CD14-positive monocyte (primary cell): ENCODE measurements around the gene TAF1A. TPM values are rescaled to one million over a fixed set of nuclear protein-coding genes. Genes with fewer than 3 reads are reported as not detected.

Experiments used
- DNase-seq, 3 donors: peaks; one replicate each; pipeline ENCODE4 v3.0.0-alpha.2; 2011 to 2022
- H2AFZ ChIP-seq: 2 replicates; pipeline ENCODE4 v1.6.0; 2012; ENCODE audit warnings: mild to moderate bottlenecking, low read depth, low read length, inconsistent platforms; ENCODE audit not compliant: insufficient read depth, poor library complexity, severe bottlenecking
- H3K27ac ChIP-seq, 2 donors: 1 replicate in 1 of 2; 2 replicates in 1 of 2; pipeline ENCODE4 v1.5.1; 2012 to 2013; ENCODE audit warnings: low read length in 2 of 2, control low read depth in 1 of 2, inconsistent platforms in 1 of 2, low read depth in 1 of 2, mild to moderate bottlenecking in 1 of 2
- H3K27me3 ChIP-seq, 2 donors: one replicate each; pipeline versions ENCODE4 v1.6.0 to v1.6.1; 2011 to 2013; ENCODE audit warnings: low read length in 2 of 2; ENCODE audit not compliant: control insufficient read depth in 2 of 2, insufficient read depth in 2 of 2
- H3K36me3 ChIP-seq, 2 donors: replicated peaks in 1 of 2; 1 replicate in 1 of 2; 2 replicates in 1 of 2; pipeline versions ENCODE4 v1.5.1 to v1.6.1; 2012 to 2013; ENCODE audit warnings: low read length in 2 of 2, control low read depth in 1 of 2, inconsistent platforms in 1 of 2, mild to moderate bottlenecking in 1 of 2; ENCODE audit not compliant: insufficient read depth in 2 of 2, control insufficient read depth in 1 of 2
- H3K4me1 ChIP-seq, 2 donors: 1 replicate in 1 of 2; 2 replicates in 1 of 2; pipeline versions ENCODE4 v1.5.1 to v1.6.1; 2012 to 2013; ENCODE audit warnings: low read length in 2 of 2, control low read depth in 1 of 2, inconsistent platforms in 1 of 2, mild to moderate bottlenecking in 1 of 2, moderate library complexity in 1 of 2; ENCODE audit not compliant: insufficient read depth in 2 of 2, control insufficient read depth in 1 of 2
- H3K4me2 ChIP-seq: replicated peaks from 2 replicates; pipeline ENCODE3; 2012; ENCODE audit warnings: low read length, moderate library complexity, mild to moderate bottlenecking; ENCODE audit not compliant: poor library complexity, severe bottlenecking; ENCODE audit errors: extremely low read depth
- H3K4me3 ChIP-seq, 3 experiments: fragments of 200-600 bp in 1 of 3; sonication (generic) in 1 of 3; replicated peaks in 1 of 3; 1 replicate in 2 of 3; 2 replicates in 1 of 3; pipeline ENCODE4 v1.5.1; 2011 to 2013; ENCODE audit warnings: low read length in 3 of 3, mild to moderate bottlenecking in 3 of 3, control low read depth in 2 of 3, low read depth in 2 of 3, inconsistent platforms in 1 of 3, moderate library complexity in 1 of 3
- H3K79me2 ChIP-seq: 2 replicates; pipeline ENCODE4 v1.6.0; 2012; ENCODE audit warnings: mild to moderate bottlenecking, control low read depth, inconsistent platforms, low read length, moderate library complexity; ENCODE audit not compliant: insufficient read depth
- H3K9ac ChIP-seq: 2 replicates; pipeline ENCODE4 v1.6.0; 2017; ENCODE audit warnings: low read length, mild to moderate bottlenecking; ENCODE audit not compliant: insufficient read depth, poor library complexity, severe bottlenecking
- H3K9me3 ChIP-seq, 2 donors: replicated peaks in 1 of 2; 1 replicate in 1 of 2; 2 replicates in 1 of 2; pipeline versions ENCODE4 v1.5.1 to v1.6.1; 2012 to 2013; ENCODE audit warnings: low read length in 2 of 2, control low read depth in 1 of 2; ENCODE audit not compliant: control insufficient read depth in 1 of 2, insufficient read depth in 1 of 2
- H4K20me1 ChIP-seq: 2 replicates; pipeline ENCODE4 v1.6.0; 2012; ENCODE audit warnings: mild to moderate bottlenecking, low read length, control low read depth, moderate library complexity; ENCODE audit not compliant: insufficient read depth
- H3K27ac Mint-ChIP-seq, 7 donors: one replicate each; pipeline ENCODE4 v1.8.0; 2020; ENCODE audit warnings: mild to moderate bottlenecking in 7 of 7, mixed read lengths in 7 of 7, moderate library complexity in 6 of 7, inconsistent platforms in 2 of 7
- H3K27me3 Mint-ChIP-seq, 3 donors: one replicate each; pipeline ENCODE4 v1.8.0; 2021 to 2022; ENCODE audit warnings: low read depth in 3 of 3, mild to moderate bottlenecking in 3 of 3, mixed read lengths in 3 of 3, moderate library complexity in 3 of 3, inconsistent platforms in 1 of 3
- H3K36me3 Mint-ChIP-seq, 2 donors: one replicate each; pipeline ENCODE4 v1.8.0; 2020; ENCODE audit warnings: mixed read lengths in 2 of 2, inconsistent platforms in 1 of 2, mild to moderate bottlenecking in 1 of 2
- H3K4me1 Mint-ChIP-seq: one replicate; pipeline ENCODE4 v1.8.0; 2020; ENCODE audit warnings: mild to moderate bottlenecking, mixed read lengths
- H3K4me3 Mint-ChIP-seq, 2 donors: one replicate each; pipeline ENCODE4 v1.8.0; 2020; ENCODE audit warnings: mild to moderate bottlenecking in 2 of 2, mixed read lengths in 2 of 2, moderate library complexity in 1 of 2
- H3K9me3 Mint-ChIP-seq, 7 donors: one replicate each; pipeline ENCODE4 v1.8.0; 2020 to 2022; ENCODE audit warnings: mixed read lengths in 7 of 7, mild to moderate bottlenecking in 6 of 7, moderate library complexity in 6 of 7, inconsistent platforms in 2 of 7
- WGBS: methylation state at CpG from one replicate; pipeline ENCODE4 v1.1.5; 2013; ENCODE audit warnings: missing lambda C conversion rate; ENCODE audit not compliant: insufficient coverage; 5-methylcytosine and 5-hydroxymethylcytosine counted together
- intact Hi-C, 2 donors: fragments of 100-400 bp; cut with micrococcal nuclease; formaldehyde crosslinking; loops; one replicate each; pipeline versions ENCODE4 v1.15.0 to v1.15.1; 2023
- polyA plus RNA-seq, 3 donors: library from polyadenylated mRNA; depleted of rRNA in 1 of 3; unstranded in 2 of 3; stranded (reverse) in 1 of 3; fragments of 300-500 nt in 2 of 3; fragments of >200 nt in 1 of 3; fragmentation: Illumina TruSeq in 2 of 3; gene quantifications; 1 replicate in 2 of 3; 2 replicates in 1 of 3; pipeline ENCODE4 v1.2.3, GENCODE V29; 2012 to 2021
- TF ChIP-seq, protein P1 (sequence below): fragments of 200-600 bp; IDR thresholded peaks from one replicate; pipeline ENCODE4 v1.8.0; 2022; ENCODE audit warnings: antibody characterized with exemption, mild to moderate bottlenecking

Gene TAF1A
- polyA plus RNA-seq, 3 donors, result 1.3 to 5.1 (median 2.5) TPM

DNA sequence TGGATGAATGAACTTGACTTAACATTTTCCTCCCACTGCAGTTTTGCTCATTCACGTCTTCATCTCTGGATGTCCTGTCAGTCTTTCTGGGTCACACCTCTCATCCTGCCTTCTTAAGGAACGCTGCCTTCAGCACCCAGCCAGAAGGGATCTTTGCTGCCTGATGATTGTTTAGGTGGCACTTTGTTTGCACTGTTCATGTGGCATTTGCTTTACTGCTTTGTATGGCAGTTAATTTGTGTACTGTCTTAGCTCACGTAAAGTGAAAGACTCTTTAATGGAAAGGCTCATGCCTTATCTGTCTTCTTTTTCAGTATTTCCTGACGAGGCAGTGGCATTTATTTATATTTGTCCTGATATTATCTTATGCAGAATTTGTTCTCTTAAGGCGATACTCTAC is 33.0 kb upstream of the TAF1A start:
- Mint-ChIP-seq H3K4me1 (peaks cover 13% of the 10 kb centered on the region), H3K9me3 (no peaks in the 10 kb centered on the region), H3K27ac (no peak overlapping the region), H3K4me3 (no peak overlapping the region), H3K27me3 (peaks cover 0 to 3% (median 0%) of the 10 kb centered on the region in 3 donors), H3K36me3 (peaks cover 54 to 63% of the 10 kb centered on the region in 2 donors)
- Histone ChIP-seq H2AFZ (no peak overlapping the region), H3K9me3 (no peaks in the 10 kb centered on the region), H3K27ac (no peak overlapping the region), H3K4me3 (no peak overlapping the region), H3K79me2 (peaks cover 11% of the 10 kb centered on the region), H4K20me1 (no peaks in the 10 kb centered on the region), H3K4me1 (peaks cover 11 to 13% of the 10 kb centered on the region in 2 donors), H3K9ac (no peak overlapping the region), H3K36me3 (peaks cover 51 to 68% of the 10 kb centered on the region in 2 donors), H3K4me2 (no peak overlapping the region), H3K27me3 (peaks cover 0 to 6% of the 10 kb centered on the region in 2 donors)
- DNase-seq, result no peak
- TF ChIP-seq, protein P1, sequence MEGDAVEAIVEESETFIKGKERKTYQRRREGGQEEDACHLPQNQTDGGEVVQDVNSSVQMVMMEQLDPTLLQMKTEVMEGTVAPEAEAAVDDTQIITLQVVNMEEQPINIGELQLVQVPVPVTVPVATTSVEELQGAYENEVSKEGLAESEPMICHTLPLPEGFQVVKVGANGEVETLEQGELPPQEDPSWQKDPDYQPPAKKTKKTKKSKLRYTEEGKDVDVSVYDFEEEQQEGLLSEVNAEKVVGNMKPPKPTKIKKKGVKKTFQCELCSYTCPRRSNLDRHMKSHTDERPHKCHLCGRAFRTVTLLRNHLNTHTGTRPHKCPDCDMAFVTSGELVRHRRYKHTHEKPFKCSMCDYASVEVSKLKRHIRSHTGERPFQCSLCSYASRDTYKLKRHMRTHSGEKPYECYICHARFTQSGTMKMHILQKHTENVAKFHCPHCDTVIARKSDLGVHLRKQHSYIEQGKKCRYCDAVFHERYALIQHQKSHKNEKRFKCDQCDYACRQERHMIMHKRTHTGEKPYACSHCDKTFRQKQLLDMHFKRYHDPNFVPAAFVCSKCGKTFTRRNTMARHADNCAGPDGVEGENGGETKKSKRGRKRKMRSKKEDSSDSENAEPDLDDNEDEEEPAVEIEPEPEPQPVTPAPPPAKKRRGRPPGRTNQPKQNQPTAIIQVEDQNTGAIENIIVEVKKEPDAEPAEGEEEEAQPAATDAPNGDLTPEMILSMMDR, result no peak
- intact Hi-C loops, result loop anchor here in 1 of 2 donors (5.0 kb wide), 1 partner anchor 35 kb away; the partner anchor contains the start of gene TAF1A
- whole genome bisulfite sequencing, result 100% methylated on average over 1 of the region's 5 CpGs

DNA sequence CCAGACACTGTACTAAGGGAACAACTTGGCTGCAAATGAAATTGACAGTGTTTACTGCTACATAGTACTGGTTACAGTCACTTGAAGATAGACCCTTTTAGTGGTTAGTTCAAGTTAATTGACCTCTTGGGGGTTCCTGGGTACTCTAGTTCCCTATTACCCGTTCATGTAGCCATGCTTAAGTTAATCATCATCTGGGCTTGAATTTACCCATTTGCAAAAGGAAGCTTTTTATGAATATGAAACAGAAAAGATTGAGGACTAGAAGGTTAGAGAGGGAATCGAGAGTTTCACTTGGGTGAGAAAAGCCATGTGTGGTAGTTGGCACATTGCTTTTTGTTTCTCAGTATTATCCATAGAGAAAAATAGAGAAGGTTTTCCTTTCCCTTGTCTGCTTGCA is 30.8 kb upstream of the TAF1A start:
- H3K4me1 ChIP-seq, result peaks cover 15 to 19% of the 10 kb centered on the region in 2 donors

More for the DNA sequence above, 30.8 kb upstream of the TAF1A start:
- Histone ChIP-seq H3K9me3 (no peaks in the 10 kb centered on the region), H3K4me2 (no peak overlapping the region), H4K20me1 (no peaks in the 10 kb centered on the region), H3K36me3 (peaks cover 29 to 46% of the 10 kb centered on the region in 2 donors), H3K79me2 (peaks cover 11% of the 10 kb centered on the region), H3K27me3 (peaks cover 2 to 16% of the 10 kb centered on the region in 2 donors), H3K9ac (no peak overlapping the region), H3K27ac (no peak overlapping the region), H2AFZ (no peak overlapping the region), H3K4me3 (no peak overlapping the region)
- Mint-ChIP-seq H3K4me3 (no peak overlapping the region), H3K4me1 (peaks cover 21% of the 10 kb centered on the region), H3K27me3 (peaks cover 2 to 7% (median 6%) of the 10 kb centered on the region in 3 donors), H3K27ac (no peak overlapping the region), H3K9me3 (peaks cover 0 to 2% (median 0%) of the 10 kb centered on the region in 7 donors), H3K36me3 (peaks cover 35 to 41% of the 10 kb centered on the region in 2 donors)
- DNase-seq, result no peak
- TF ChIP-seq, protein P1, result no peak
- 100% methylated on average over 1 of the region's 2 CpGs for WGBS
- intact Hi-C loops, result loop anchor here in 1 of 2 donors (5.0 kb wide), 1 partner anchor 33 kb away; the partner anchor contains the start of gene TAF1A
